CD4-positive, alpha-beta memory T cell (primary cell): Measurements from ENCODE around the gene PODNL1. TPM values are rescaled to one million over a fixed set of nuclear protein-coding genes. Genes with fewer than 3 reads are reported as not detected.

Experiments
- CTCF ChIA-PET: fragments of 350-600 bp; sonication (Branson Sonifier 250); formaldehyde crosslinking; loops from one replicate; lab custom pipeline; 2021; ENCODE audit warnings: inconsistent platforms; ENCODE audit not compliant: partially characterized antibody; lab: Charles Lee
- POLR2A ChIA-PET: fragments of 350-600 bp; sonication (Branson Sonifier 250); formaldehyde crosslinking; loops from one replicate; lab custom pipeline; 2021; ENCODE audit not compliant: partially characterized antibody; lab: Charles Lee
- DNase-seq, 5 donors: peaks; one replicate each; pipeline versions ENCODE4 v3.0.0 to v3.0.0-alpha.2; 2020 to 2022; ENCODE audit warnings: mixed read lengths in 1 of 5
- H3K27ac ChIP-seq: one replicate; pipeline ENCODE4 v1.7.0; 2013; ENCODE audit warnings: low read depth, low read length
- H3K27me3 ChIP-seq: 2 replicates; pipeline ENCODE4 v1.7.0; 2013; ENCODE audit warnings: mild to moderate bottlenecking, low read length, moderate library complexity; ENCODE audit not compliant: insufficient read depth
- H3K36me3 ChIP-seq: 2 replicates; pipeline ENCODE4 v1.7.0; 2013; ENCODE audit warnings: mild to moderate bottlenecking, low read length, moderate library complexity; ENCODE audit not compliant: insufficient read depth
- H3K4me1 ChIP-seq: 2 replicates; pipeline ENCODE4 v1.7.0; 2013; ENCODE audit warnings: mild to moderate bottlenecking, low read length, moderate library complexity; ENCODE audit not compliant: insufficient read depth
- H3K4me3 ChIP-seq, 2 donors: one replicate each; pipeline ENCODE4 v1.7.0; 2013; ENCODE audit warnings: low read length in 2 of 2, mild to moderate bottlenecking in 1 of 2
- H3K9me3 ChIP-seq, 2 donors: one replicate each; pipeline ENCODE4 v1.7.0; 2013; ENCODE audit warnings: low read length in 2 of 2, control low read depth in 1 of 2; ENCODE audit not compliant: control insufficient read depth in 1 of 2
- H3K27ac Mint-ChIP-seq, 7 donors: one replicate each; pipeline ENCODE4 v1.8.0; 2020 to 2021; ENCODE audit warnings: mixed read lengths in 7 of 7, mild to moderate bottlenecking in 6 of 7, inconsistent platforms in 3 of 7, moderate library complexity in 3 of 7
- H3K27me3 Mint-ChIP-seq, 2 donors: one replicate each; pipeline ENCODE4 v1.8.0; 2020 to 2021; ENCODE audit warnings: mixed read lengths in 2 of 2
- H3K36me3 Mint-ChIP-seq, 2 donors: one replicate each; pipeline ENCODE4 v1.8.0; 2020 to 2021; ENCODE audit warnings: mixed read lengths in 2 of 2, inconsistent platforms in 1 of 2, mild to moderate bottlenecking in 1 of 2
- H3K4me1 Mint-ChIP-seq, 4 donors: one replicate each; pipeline ENCODE4 v1.8.0; 2020 to 2021; ENCODE audit warnings: mixed read lengths in 4 of 4, mild to moderate bottlenecking in 1 of 4
- H3K4me3 Mint-ChIP-seq, 8 donors: one replicate each; pipeline ENCODE4 v1.8.0; 2020 to 2021; ENCODE audit warnings: mixed read lengths in 8 of 8, mild to moderate bottlenecking in 7 of 8, moderate library complexity in 6 of 8, inconsistent platforms in 3 of 8
- H3K9me3 Mint-ChIP-seq, 8 donors: one replicate each; pipeline ENCODE4 v1.8.0; 2020 to 2021; ENCODE audit warnings: mixed read lengths in 8 of 8, mild to moderate bottlenecking in 5 of 8, inconsistent platforms in 3 of 8, moderate library complexity in 1 of 8
- intact Hi-C: fragments of 100-400 bp; cut with micrococcal nuclease; formaldehyde crosslinking; loops from one replicate; pipeline ENCODE4 v1.15.1; 2023
- polyA plus RNA-seq, 2 donors: library from polyadenylated mRNA; unstranded; fragments of 300-500 nt; fragmentation: Illumina TruSeq; gene quantifications; one replicate each; pipeline ENCODE4 v1.2.3, GENCODE V29; 2021
- total RNA-seq, 2 experiments: library from RNA; stranded (reverse); gene quantifications; one replicate each; pipeline ENCODE4 v1.2.3, GENCODE V29; 2021

The PODNL1 gene
- total and polyA plus RNA-seq, 4 experiments from 2014 or later: not detected

DNA sequence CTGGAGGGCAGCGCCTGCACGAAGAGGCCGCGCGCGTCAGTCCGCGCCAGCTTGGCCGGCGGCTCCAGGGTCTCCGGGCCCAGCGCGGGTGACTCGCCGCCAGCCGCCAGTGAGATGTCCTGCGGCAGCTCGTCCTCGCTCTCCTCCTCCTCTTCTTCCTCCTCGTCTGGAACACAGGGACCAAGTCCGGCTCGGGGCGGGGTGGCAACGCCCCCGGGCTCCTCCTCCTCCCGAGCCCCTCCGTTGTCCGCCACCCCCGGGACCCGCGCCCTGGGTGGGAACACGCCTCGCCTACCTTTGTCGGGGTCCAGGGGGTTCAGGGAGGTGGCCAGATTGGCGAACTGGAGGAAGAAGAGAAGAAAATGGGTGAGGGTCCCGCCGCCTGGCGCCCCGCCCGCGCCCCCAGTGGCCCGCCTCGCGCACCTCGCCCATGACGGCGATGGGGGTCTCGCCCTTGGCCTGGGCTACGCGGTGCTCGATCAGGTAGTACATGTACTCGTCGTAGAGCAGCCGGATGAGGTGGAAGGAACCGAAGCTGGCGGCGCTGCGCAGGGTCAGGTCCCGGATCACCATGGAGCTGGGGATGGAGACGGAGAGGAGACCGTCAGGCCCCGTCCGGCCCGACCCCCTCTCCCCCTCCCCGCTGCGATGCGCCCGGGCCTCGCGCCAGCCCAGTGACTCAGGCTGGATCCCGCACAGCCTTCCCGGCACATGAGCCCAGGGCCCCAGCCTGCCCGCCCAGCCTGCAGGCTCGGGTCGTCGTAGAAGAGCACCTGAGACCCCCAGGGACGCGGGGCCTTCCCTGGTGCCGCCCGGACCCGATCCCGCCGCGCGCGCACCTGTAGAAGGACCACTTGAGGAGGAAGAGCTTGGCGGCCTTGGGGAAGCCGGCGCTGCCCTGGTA lies 24.7 kb upstream of the PODNL1 start:
- H3K27ac Mint-ChIP-seq: no peak overlapping the region
- H3K4me3 ChIP-seq: no peak overlapping the region
- H3K9me3 ChIP-seq: no peaks in the 10 kb centered on the region
- intact Hi-C loops: no loop called here
- no peaks in the 10 kb centered on the region for H3K27me3 Mint-ChIP-seq
- ChIA-PET POLR2A (interaction anchor here (1.0 to 2.6 kb wide), 4 partner anchors 10 to 69 kb away, joined by 3 to 17 read pairs (median 5); partner anchors contain the start of gene DCAF15), CTCF (interaction anchor here (0.6 kb wide), 1 partner anchor 189 kb away, joined by 3 read pairs; no protein-coding TSS in a partner anchor)
- no peak for DNase-seq
- no peak overlapping the region for H3K27ac ChIP-seq
- no peaks in the 10 kb centered on the region for H3K27me3 ChIP-seq
- no peaks in the 10 kb centered on the region for H3K9me3 Mint-ChIP-seq
- H3K4me1 ChIP-seq: no peaks in the 10 kb centered on the region
- H3K36me3 ChIP-seq: peaks cover 22% of the 10 kb centered on the region
- peaks cover 18 to 41% of the 10 kb centered on the region in 2 donors for H3K36me3 Mint-ChIP-seq
- no peak overlapping the region for H3K4me3 Mint-ChIP-seq
- H3K4me1 Mint-ChIP-seq: peaks cover 0 to 3% (median 0%) of the 10 kb centered on the region in 4 donors

DNA sequence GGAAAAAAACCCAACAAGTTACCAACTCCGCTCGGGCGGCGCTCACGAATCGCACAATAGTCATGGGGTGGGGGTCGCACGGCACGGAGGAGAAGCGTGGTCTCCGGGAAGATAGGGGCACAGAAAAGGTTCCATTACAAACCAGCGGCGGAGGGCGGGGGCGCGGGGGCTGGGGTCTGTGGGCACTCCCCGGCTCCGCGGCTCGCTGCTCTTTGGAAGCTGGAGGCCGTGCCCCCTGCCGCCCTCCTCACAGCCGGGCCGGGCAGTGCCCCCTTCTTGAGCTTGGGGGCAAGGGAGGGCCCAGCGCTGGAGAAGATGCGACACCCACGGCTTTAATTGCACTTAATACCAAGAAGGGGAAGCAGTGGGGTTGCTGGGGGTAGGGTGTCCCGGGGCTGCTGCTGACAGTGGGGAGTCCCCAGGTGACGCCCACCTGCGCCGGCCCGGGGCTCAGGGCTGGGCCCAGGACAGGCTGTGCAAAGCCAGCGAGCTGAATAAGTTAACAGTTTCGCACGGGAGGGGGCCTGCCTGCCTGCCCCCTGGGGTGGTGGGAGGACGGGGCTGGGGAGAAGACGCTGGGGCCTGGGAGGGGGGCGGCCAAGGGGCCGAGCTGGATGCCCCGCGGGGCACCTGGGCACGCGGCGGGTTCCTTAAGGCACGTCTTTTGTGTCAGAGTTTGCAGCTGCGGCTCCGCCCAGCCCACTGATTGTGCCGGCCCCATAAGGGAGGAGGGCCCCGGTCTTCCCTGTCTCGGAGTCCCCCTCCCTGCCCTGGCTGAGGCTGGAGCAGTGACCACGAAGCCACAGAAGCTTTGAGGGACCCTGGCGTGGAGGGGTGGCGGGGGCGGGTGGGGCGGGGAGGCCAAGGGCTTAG lies 23.8 kb upstream of the PODNL1 start:
- H3K36me3 ChIP-seq: peaks cover 29% of the 10 kb centered on the region
- CTCF ChIA-PET: interaction anchor here (0.6 to 1.0 kb wide), 2 partner anchors 43 to 188 kb away, joined by 3 read pairs; no protein-coding TSS in a partner anchor
- POLR2A ChIA-PET: interaction anchor here (1.0 to 2.6 kb wide), 5 partner anchors 10 to 70 kb away, joined by 3 to 17 read pairs (median 5); partner anchors contain the start of gene DCAF15

DNA sequence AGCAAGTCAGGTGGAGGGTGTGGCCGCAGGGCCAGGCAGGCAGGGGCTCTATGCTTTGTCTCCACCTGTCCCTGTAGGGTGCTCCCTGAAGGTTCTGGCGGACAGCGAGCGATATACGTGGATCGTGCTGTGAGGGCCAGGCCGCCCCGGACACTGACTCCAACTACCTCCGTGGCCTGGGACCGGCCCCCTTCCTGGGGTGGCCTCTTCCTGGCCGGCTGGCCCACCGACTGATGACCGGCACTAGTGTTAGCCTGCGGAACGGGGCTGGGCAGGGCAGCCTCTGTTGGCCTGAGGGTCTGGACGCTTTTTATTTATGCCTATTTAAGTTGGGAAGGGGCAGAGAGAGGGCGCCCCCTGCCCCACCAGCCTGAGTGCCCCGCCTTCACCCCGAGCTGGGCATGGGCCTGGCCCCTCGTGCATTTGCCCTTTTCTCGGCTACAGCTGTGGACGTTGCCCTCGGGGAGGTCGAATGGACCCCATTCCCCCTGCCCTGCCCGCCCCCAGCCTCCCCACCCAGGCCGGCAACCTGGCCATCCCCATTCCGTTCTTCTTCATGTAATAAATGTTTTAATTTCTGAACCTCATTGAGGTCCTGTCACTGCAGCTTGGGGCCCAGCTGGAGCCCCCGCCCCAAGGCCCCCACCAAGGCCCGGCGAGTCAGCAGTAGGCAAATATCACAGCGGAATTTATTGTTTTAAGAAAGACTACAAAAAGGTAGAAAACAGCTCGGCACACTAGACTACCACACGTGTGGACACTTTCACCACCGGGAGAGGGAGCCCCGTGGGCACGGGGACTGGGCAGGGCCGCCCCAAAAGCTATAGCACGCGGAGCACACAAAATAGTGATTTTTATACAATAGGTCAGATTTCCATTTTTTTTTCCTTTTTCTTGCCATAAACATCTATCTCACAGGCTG lies 22.9 kb upstream of the PODNL1 start:
- DNase-seq: no peak
- H3K27me3 Mint-ChIP-seq: no peaks in the 10 kb centered on the region
- H3K4me3 Mint-ChIP-seq: no peak overlapping the region
- H3K9me3 ChIP-seq: no peaks in the 10 kb centered on the region
- intact Hi-C loops: no loop called here
- H3K36me3 Mint-ChIP-seq: peaks cover 18 to 55% of the 10 kb centered on the region in 2 donors
- H3K4me3 ChIP-seq: no peak overlapping the region
- H3K27ac ChIP-seq: no peak overlapping the region
- CTCF ChIA-PET: interaction anchor here (0.6 to 1.2 kb wide), 4 partner anchors 44 to 75 kb away, joined by 3 to 5 read pairs (median 4); no protein-coding TSS in a partner anchor
- no peaks in the 10 kb centered on the region for H3K27me3 ChIP-seq
- H3K4me1 Mint-ChIP-seq: peaks cover 0 to 3% (median 0%) of the 10 kb centered on the region in 4 donors
- POLR2A ChIA-PET: interaction anchor here (2.0 to 2.6 kb wide), 4 partner anchors 9 to 71 kb away, joined by 5 to 17 read pairs (median 11); partner anchors contain the start of genes DCAF15 and IL27RA
- no peaks in the 10 kb centered on the region for H3K4me1 ChIP-seq
- peak overlapping the region in 5 of 7 donors; percentile 10 to 68 (median 54) for H3K27ac Mint-ChIP-seq
- H3K36me3 ChIP-seq: peaks cover 36% of the 10 kb centered on the region
- H3K9me3 Mint-ChIP-seq: no peaks in the 10 kb centered on the region

More for the DNA sequence above, 23.8 kb upstream of the PODNL1 start:
- Mint-ChIP-seq H3K27ac (peak overlapping the region in 2 of 7 donors; percentile 54 to 64), H3K27me3 (no peaks in the 10 kb centered on the region), H3K36me3 (peaks cover 18 to 49% of the 10 kb centered on the region in 2 donors), H3K9me3 (no peaks in the 10 kb centered on the region), H3K4me3 (no peak overlapping the region), H3K4me1 (peaks cover 0 to 3% (median 0%) of the 10 kb centered on the region in 4 donors)
- Histone ChIP-seq H3K9me3 (no peaks in the 10 kb centered on the region), H3K4me1 (no peaks in the 10 kb centered on the region), H3K27ac (no peak overlapping the region), H3K27me3 (no peaks in the 10 kb centered on the region), H3K4me3 (no peak overlapping the region)
- intact Hi-C loops: no loop called here
- DNase-seq: no peak

DNA sequence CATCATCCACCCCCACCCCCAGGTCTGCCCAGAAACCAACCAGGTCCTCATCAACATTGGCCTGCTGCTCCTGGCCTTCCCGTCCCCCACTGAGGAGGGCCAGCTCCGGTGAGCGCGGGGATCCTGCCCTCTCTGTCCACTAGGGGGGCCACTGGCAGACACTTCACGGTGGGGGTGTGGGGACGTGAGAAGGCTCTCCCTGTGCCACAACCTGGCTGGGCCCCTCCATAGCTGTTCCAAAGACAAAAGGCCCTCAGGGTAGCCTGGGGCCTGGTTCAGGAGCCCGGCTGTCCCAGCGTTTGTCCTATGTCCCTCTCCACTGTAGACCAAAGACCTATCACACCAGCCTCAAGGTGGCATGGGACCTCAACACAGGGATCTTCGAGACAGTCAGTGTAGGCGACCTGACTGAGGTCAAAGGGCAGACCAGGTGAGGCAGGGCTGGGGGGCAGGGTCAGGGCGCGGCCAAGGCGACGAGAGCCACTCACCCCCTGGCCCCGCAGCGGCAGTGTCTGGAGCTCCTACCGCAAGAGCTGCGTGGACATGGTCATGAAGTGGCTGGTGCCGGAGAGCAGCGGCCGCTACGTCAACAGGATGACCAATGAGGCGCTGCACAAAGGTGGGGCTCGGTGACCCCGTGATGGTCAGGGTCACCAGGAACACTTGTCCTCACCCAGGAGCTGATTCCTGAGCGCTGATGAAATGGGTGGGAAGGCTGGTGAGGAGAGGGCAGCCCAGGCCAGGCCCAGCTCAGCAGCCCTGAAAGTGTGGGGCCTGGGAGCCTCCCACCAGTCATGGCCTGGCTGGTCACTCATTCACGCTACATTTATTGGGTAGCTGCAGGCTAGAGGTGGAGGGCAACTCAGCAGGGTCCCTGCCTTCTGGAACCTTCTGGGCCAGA lies 22.0 kb upstream of the PODNL1 start:
- Mint-ChIP-seq H3K27ac (peak overlapping the region in 1 of 7 donors; percentile 68), H3K9me3 (no peaks in the 10 kb centered on the region), H3K4me3 (no peak overlapping the region), H3K27me3 (no peaks in the 10 kb centered on the region), H3K4me1 (peaks cover 0 to 3% (median 0%) of the 10 kb centered on the region in 4 donors), H3K36me3 (peaks cover 18 to 60% of the 10 kb centered on the region in 2 donors)
- H3K27ac ChIP-seq: no peak overlapping the region
- H3K36me3 ChIP-seq: peaks cover 45% of the 10 kb centered on the region
- no peaks in the 10 kb centered on the region for H3K27me3 ChIP-seq
- H3K4me3 ChIP-seq: no peak overlapping the region
- CTCF ChIA-PET: interaction anchor here (0.6 to 1.2 kb wide), 4 partner anchors 43 to 76 kb away, joined by 3 to 5 read pairs (median 4); no protein-coding TSS in a partner anchor
- intact Hi-C loops: loop anchor here (10.0 kb wide), 1 partner anchor 115 kb away; the partner anchor contains the start of gene MISP3
- no peaks in the 10 kb centered on the region for H3K4me1 ChIP-seq
- DNase-seq: no peak
- POLR2A ChIA-PET: interaction anchor here (0.9 to 2.3 kb wide), 4 partner anchors 26 to 72 kb away, joined by 3 to 11 read pairs (median 8); partner anchors contain the start of gene IL27RA
- no peaks in the 10 kb centered on the region for H3K9me3 ChIP-seq

DNA sequence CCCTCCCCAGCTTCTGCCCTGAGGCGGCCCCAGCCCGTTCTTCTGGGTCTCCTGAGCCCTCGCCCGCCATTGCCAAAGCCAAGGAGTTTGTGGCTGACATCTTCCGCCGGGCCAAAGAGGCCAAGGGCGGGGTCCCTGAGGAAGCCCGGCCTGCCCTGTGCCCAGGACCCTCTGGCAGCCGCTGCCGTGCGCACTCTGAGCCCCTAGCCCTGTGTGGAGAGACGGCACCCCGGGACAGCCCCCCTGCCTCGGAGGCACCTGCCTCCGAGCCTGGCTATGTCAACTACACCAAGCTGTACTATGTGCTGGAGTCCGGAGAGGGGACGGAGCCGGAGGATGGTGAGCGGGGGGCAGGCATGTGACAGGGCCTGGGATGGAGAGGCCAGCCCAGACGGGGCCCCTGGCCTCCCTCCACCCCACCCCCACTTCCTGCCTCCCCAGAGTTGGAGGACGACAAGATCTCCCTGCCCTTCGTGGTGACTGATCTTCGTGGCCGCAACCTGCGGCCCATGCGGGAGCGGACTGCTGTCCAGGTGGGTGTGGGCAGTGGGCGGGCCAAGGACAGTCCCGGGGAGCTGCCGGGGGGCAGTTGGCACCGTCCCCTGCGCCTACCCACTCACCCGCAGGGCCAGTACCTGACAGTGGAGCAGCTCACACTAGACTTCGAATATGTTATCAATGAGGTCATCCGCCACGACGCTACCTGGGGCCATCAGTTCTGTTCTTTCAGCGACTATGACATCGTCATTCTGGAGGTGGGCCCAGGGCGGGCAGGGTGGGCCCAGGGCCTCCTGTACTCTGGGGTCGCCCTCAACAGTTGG lies 21.1 kb upstream of the PODNL1 start:
- peaks cover 12 to 55% of the 10 kb centered on the region in 2 donors for H3K36me3 Mint-ChIP-seq
- no peaks in the 10 kb centered on the region for H3K9me3 Mint-ChIP-seq
- H3K4me3 ChIP-seq: no peak overlapping the region
- intact Hi-C loops: loop anchor here (10.0 kb wide), 1 partner anchor 115 kb away; the partner anchor contains the start of gene MISP3
- no peaks in the 10 kb centered on the region for H3K27me3 Mint-ChIP-seq
- H3K27me3 ChIP-seq: no peaks in the 10 kb centered on the region
- ChIA-PET CTCF (no interaction called here), POLR2A (interaction anchor here (0.9 to 2.3 kb wide), 3 partner anchors 27 to 72 kb away, joined by 3 to 11 read pairs (median 11); partner anchors contain the start of gene IL27RA)
- H3K27ac ChIP-seq: no peak overlapping the region
- H3K36me3 ChIP-seq: peaks cover 51% of the 10 kb centered on the region
- peaks cover 0 to 4% (median 2%) of the 10 kb centered on the region in 4 donors for H3K4me1 Mint-ChIP-seq
- H3K9me3 ChIP-seq: no peaks in the 10 kb centered on the region
- no peak overlapping the region for H3K27ac Mint-ChIP-seq
- no peak for DNase-seq
- H3K4me3 Mint-ChIP-seq: no peak overlapping the region
- peaks cover 3% of the 10 kb centered on the region for H3K4me1 ChIP-seq
